Measurements from ENCODE around the gene RPS6KB1. TPM values are rescaled to one million over a fixed set of nuclear protein-coding genes. Genes with fewer than 3 reads are reported as not detected.

The RPS6KB1 gene
- polyA plus RNA-seq, 1 donor from 2014 or later, result 25.3 TPM

GRCh38 chr17:59858932-59859331 lies 34.0 kb upstream of the RPS6KB1 start:
- Histone ChIP-seq H4K20me1 (ENCODE audit: insufficient read depth) (no peaks in the 10 kb centered on the region), H2AFZ (ENCODE audit: low read depth, low read length) (no peak overlapping the region), H3K79me2 (replicated peaks; ENCODE audit: insufficient read depth, low read length) (no peaks in the 10 kb centered on the region), H3K27ac (ENCODE audit: low read length) (no peak overlapping the region), H3K27me3 (ENCODE audit: insufficient read depth, low read depth, low read length) (no peaks in the 10 kb centered on the region), H3K9ac (ENCODE audit: low read length) (no peak overlapping the region), H3K9me3 (ENCODE audit: low read length) (no peaks in the 10 kb centered on the region), H3K4me2 (ENCODE audit: low read length) (no peak overlapping the region), H3K9me2 (ENCODE audit: insufficient read depth, low read length) (no peaks in the 10 kb centered on the region), H3K4me3 (ENCODE audit: low read length) (no peak overlapping the region), H3F3A (ENCODE audit: insufficient read depth, low read length, poor library complexity, severe bottlenecking) (no peaks in the 10 kb centered on the region), H3K36me3 (ENCODE audit: insufficient read depth, low read length) (no peaks in the 10 kb centered on the region)
- TF ChIP-seq POLR2AphosphoS5 (IDR thresholded peaks at IDR 0.05) (no peak), SMC3 (conservative IDR thresholded peaks at IDR 0.05; ENCODE audit: poor library complexity) (no peak), MXI1 (conservative IDR thresholded peaks at IDR 0.05; ENCODE audit: poor library complexity, severe bottlenecking) (no peak), EZH2 (IDR thresholded peaks at IDR 0.05; ENCODE audit: borderline replicate concordance, insufficient read depth, low read length, poor library complexity, severe bottlenecking) (no peak), EP300 (conservative IDR thresholded peaks at IDR 0.05; ENCODE audit: poor library complexity, severe bottlenecking) (no peak), RAD21 (conservative IDR thresholded peaks at IDR 0.05) (no peak), TAF1 (IDR thresholded peaks at IDR 0.05; ENCODE audit: low read depth) (no peak)
- TF ChIP-seq, protein P1, sequence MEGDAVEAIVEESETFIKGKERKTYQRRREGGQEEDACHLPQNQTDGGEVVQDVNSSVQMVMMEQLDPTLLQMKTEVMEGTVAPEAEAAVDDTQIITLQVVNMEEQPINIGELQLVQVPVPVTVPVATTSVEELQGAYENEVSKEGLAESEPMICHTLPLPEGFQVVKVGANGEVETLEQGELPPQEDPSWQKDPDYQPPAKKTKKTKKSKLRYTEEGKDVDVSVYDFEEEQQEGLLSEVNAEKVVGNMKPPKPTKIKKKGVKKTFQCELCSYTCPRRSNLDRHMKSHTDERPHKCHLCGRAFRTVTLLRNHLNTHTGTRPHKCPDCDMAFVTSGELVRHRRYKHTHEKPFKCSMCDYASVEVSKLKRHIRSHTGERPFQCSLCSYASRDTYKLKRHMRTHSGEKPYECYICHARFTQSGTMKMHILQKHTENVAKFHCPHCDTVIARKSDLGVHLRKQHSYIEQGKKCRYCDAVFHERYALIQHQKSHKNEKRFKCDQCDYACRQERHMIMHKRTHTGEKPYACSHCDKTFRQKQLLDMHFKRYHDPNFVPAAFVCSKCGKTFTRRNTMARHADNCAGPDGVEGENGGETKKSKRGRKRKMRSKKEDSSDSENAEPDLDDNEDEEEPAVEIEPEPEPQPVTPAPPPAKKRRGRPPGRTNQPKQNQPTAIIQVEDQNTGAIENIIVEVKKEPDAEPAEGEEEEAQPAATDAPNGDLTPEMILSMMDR (IDR thresholded peaks at IDR 0.05; ENCODE audit: poor library complexity, severe bottlenecking), result no peak
- TF ChIP-seq, protein P2, sequence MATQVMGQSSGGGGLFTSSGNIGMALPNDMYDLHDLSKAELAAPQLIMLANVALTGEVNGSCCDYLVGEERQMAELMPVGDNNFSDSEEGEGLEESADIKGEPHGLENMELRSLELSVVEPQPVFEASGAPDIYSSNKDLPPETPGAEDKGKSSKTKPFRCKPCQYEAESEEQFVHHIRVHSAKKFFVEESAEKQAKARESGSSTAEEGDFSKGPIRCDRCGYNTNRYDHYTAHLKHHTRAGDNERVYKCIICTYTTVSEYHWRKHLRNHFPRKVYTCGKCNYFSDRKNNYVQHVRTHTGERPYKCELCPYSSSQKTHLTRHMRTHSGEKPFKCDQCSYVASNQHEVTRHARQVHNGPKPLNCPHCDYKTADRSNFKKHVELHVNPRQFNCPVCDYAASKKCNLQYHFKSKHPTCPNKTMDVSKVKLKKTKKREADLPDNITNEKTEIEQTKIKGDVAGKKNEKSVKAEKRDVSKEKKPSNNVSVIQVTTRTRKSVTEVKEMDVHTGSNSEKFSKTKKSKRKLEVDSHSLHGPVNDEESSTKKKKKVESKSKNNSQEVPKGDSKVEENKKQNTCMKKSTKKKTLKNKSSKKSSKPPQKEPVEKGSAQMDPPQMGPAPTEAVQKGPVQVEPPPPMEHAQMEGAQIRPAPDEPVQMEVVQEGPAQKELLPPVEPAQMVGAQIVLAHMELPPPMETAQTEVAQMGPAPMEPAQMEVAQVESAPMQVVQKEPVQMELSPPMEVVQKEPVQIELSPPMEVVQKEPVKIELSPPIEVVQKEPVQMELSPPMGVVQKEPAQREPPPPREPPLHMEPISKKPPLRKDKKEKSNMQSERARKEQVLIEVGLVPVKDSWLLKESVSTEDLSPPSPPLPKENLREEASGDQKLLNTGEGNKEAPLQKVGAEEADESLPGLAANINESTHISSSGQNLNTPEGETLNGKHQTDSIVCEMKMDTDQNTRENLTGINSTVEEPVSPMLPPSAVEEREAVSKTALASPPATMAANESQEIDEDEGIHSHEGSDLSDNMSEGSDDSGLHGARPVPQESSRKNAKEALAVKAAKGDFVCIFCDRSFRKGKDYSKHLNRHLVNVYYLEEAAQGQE (IDR thresholded peaks at IDR 0.05; ENCODE audit: borderline replicate concordance), result no peak

DNA sequence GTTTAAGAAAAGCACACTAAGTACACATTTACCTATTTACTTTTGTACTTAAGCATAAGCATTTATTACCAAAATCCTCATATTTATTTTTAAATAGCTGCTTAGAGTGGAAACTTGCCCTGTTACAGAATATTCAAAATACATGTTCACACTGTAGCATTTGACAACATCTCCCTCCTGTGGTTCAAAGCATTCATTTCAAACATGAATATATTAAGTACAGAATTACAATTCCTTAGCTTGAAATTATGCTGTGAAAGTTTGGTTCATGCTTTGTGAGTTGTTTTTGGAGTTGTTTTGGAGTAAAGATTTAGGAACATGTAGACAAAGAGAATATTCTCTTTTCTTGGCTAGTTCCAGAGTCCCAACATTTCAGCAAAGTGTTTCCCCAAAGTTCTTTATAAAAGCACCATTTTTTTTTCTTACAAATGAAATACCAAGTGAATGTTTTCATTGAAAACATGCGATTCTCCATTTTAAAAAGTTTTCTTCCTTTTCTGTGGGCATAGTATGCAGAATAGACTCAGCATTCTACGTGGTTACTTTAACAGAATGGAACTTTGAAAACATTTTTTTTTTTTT lies 33.4 kb upstream of the RPS6KB1 start:
- no peak overlapping the region for H2AFZ ChIP-seq (ENCODE audit: low read depth, low read length)
- no peaks in the 10 kb centered on the region for H4K20me1 ChIP-seq (ENCODE audit: insufficient read depth)
- no peak overlapping the region for H3K4me3 ChIP-seq (ENCODE audit: low read length)
- no peaks in the 10 kb centered on the region for H3K9me3 ChIP-seq (ENCODE audit: low read length)
- no peak overlapping the region for H3K27ac ChIP-seq (ENCODE audit: low read length)
- H3K79me2 ChIP-seq (replicated peaks; ENCODE audit: insufficient read depth, low read length), result no peaks in the 10 kb centered on the region
- no peaks in the 10 kb centered on the region for H3K27me3 ChIP-seq (ENCODE audit: insufficient read depth, low read depth, low read length)
- no peaks in the 10 kb centered on the region for H3F3A ChIP-seq (ENCODE audit: insufficient read depth, low read length, poor library complexity, severe bottlenecking)
- no peak overlapping the region for H3K4me2 ChIP-seq (ENCODE audit: low read length)
- TF ChIP-seq TAF1 (IDR thresholded peaks at IDR 0.05; ENCODE audit: low read depth) (no peak), EZH2 (IDR thresholded peaks at IDR 0.05; ENCODE audit: borderline replicate concordance, insufficient read depth, low read length, poor library complexity, severe bottlenecking) (no peak), RAD21 (conservative IDR thresholded peaks at IDR 0.05) (peak; percentile 66), SMC3 (conservative IDR thresholded peaks at IDR 0.05; ENCODE audit: poor library complexity) (peak; percentile 54)
- TF ChIP-seq, protein P1 (IDR thresholded peaks at IDR 0.05; ENCODE audit: poor library complexity, severe bottlenecking), result peak; percentile 61
- H3K9me2 ChIP-seq (ENCODE audit: insufficient read depth, low read length), result no peaks in the 10 kb centered on the region
- no peaks in the 10 kb centered on the region for H3K36me3 ChIP-seq (ENCODE audit: insufficient read depth, low read length)
- no peak overlapping the region for H3K9ac ChIP-seq (ENCODE audit: low read length)

Data from neural cell (in vitro differentiated cells).